Karpas-422 (cell line): ENCODE measurements around the gene ZBTB14. TPM values are rescaled to one million over a fixed set of nuclear protein-coding genes. Genes with fewer than 3 reads are reported as not detected.
A peak's percentile ranks its signal among the peaks of the same experiment; 100 is the strongest.

Experiments
- DNase-seq: peaks from one replicate; pipeline ENCODE4 v3.0.0-alpha.2; 2015
- H2AFZ ChIP-seq: fragments of 200-600 bp; sonication (generic); 2 replicates; pipeline ENCODE4 v1.6.1; 2014; ENCODE audit warnings: antibody characterized with exemption, low read length, mixed read lengths
- H3K27ac ChIP-seq: fragments of 200-600 bp; sonication (generic); 2 replicates; pipeline ENCODE4 v1.5.1; 2014; ENCODE audit warnings: mild to moderate bottlenecking, low read length, moderate library complexity
- H3K27me3 ChIP-seq: fragments of 200-600 bp; sonication (generic); 2 replicates; pipeline ENCODE4 v1.6.1; 2014; ENCODE audit warnings: low read length, mixed read lengths
- H3K36me3 ChIP-seq: fragments of 200-600 bp; sonication (generic); 2 replicates; pipeline ENCODE4 v1.6.1; 2014; ENCODE audit warnings: low read length, mixed read lengths; ENCODE audit not compliant: insufficient read depth
- H3K4me1 ChIP-seq: fragments of 200-600 bp; sonication (generic); 2 replicates; pipeline ENCODE4 v1.6.1; 2014; ENCODE audit warnings: mild to moderate bottlenecking, low read length, mixed read lengths
- H3K4me2 ChIP-seq: fragments of 200-600 bp; sonication (generic); 2 replicates; pipeline ENCODE4 v1.6.1; 2014; ENCODE audit warnings: low read length, low read depth, mild to moderate bottlenecking; ENCODE audit not compliant: poor library complexity, severe bottlenecking
- H3K4me3 ChIP-seq: fragments of 200-600 bp; sonication (generic); 2 replicates; pipeline ENCODE4 v1.5.1; 2014; ENCODE audit warnings: mild to moderate bottlenecking, antibody characterized with exemption, low read length, mixed read lengths
- H3K79me2 ChIP-seq: fragments of 200-600 bp; sonication (generic); 2 replicates; pipeline ENCODE4 v1.6.1; 2014; ENCODE audit warnings: mild to moderate bottlenecking, low read length, mixed read lengths
- H3K9ac ChIP-seq: fragments of 200-600 bp; sonication (generic); 2 replicates; pipeline ENCODE4 v1.6.0; 2014; ENCODE audit warnings: low read length
- H3K9me2 ChIP-seq: fragments of 200-600 bp; sonication (generic), shearing (Covaris generic); replicated peaks from 2 replicates; pipeline ENCODE4 v1.6.0; 2014; ENCODE audit warnings: mild to moderate bottlenecking, low read length, moderate library complexity; ENCODE audit not compliant: insufficient read depth
- H3K9me3 ChIP-seq: fragments of 300-700, 200-600 bp; sonication (generic); 2 replicates; pipeline ENCODE4 v1.6.1; 2014; ENCODE audit warnings: low read length, mixed read lengths
- H4K20me1 ChIP-seq: fragments of 200-600 bp; sonication (generic); 2 replicates; pipeline ENCODE4 v1.6.1; 2014; ENCODE audit warnings: mild to moderate bottlenecking, antibody characterized with exemption, low read length, low read depth; ENCODE audit not compliant: insufficient read depth
- total RNA-seq: library from RNA; depleted of rRNA; stranded (reverse); fragments of >200 nt; shearing (Covaris generic); gene quantifications from 2 replicates; pipeline ENCODE4 v1.2.3, GENCODE V29; 2014; ENCODE audit warnings: low replicate concordance; rRNA removed

Gene ZBTB14
- 13.3 and 15.3 TPM in 2 replicates for total RNA-seq

- Histone ChIP-seq H3K27ac (peak within 1 kb of the TSS; percentile 79), H2AFZ (peak within 1 kb of the TSS; percentile 95; the same call in 1 of the 2 replicates)
These were observed at the start of gene ZBTB14 for GRCh38 chr18:5295231-5295920. ZBTB14 (minus strand) TSS chr18:5295726; CDS start chr18:5293246, 2,480 bp downstream.

GRCh38 chr18:5339202-5339834 lies 43.8 kb upstream of the ZBTB14 start:
- H4K20me1 ChIP-seq, result no peaks in the 10 kb centered on the region
- H3K36me3 ChIP-seq, result no peaks in the 10 kb centered on the region
- H3K9me3 ChIP-seq, result no peaks in the 10 kb centered on the region
- no peak overlapping the region for H2AFZ ChIP-seq
- H3K4me3 ChIP-seq, result no peak overlapping the region
- no peak overlapping the region for H3K9ac ChIP-seq
- 0 out of 2 replicates have a peak, but pooled peaks cover 2% of the 10 kb centered on the region for H3K27me3 ChIP-seq
- no peak overlapping the region for H3K27ac ChIP-seq
- H3K9me2 ChIP-seq, result no peaks in the 10 kb centered on the region
- H3K4me2 ChIP-seq, result no peak overlapping the region
- H3K4me1 ChIP-seq, result no peaks in the 10 kb centered on the region
- DNase-seq, result no peak
- no peaks in the 10 kb centered on the region for H3K79me2 ChIP-seq

More at GRCh38 chr18:5295231-5295920, at the start of gene ZBTB14:
- peak within 1 kb of the TSS; percentile 91 for H3K9ac ChIP-seq
- H3K36me3 ChIP-seq, result peaks cover 10% of the 10 kb centered on the region; the same call in 1 of the 2 replicates
- H3K4me1 ChIP-seq, result peaks cover 18% of the 10 kb centered on the region
- no peaks in the 10 kb centered on the region for H3K9me3 ChIP-seq
- peak; percentile 76 for DNase-seq
- H3K27me3 ChIP-seq, result no peaks in the 10 kb centered on the region
- peak within 1 kb of the TSS; percentile 93 for H3K4me3 ChIP-seq
- H3K79me2 ChIP-seq, result peaks cover 9% of the 10 kb centered on the region
- no peaks in the 10 kb centered on the region for H4K20me1 ChIP-seq
- H3K4me2 ChIP-seq, result peak within 1 kb of the TSS; percentile 90
- H3K9me2 ChIP-seq, result no peaks in the 10 kb centered on the region

- Histone ChIP-seq H4K20me1 (no peaks in the 10 kb centered on the region), H3K9ac (no peak overlapping the region), H2AFZ (0 out of 2 replicates have a peak overlapping the region, but pooled peaks have one; percentile 21), H3K9me2 (no peaks in the 10 kb centered on the region), H3K27me3 (no peaks in the 10 kb centered on the region), H3K4me1 (no peaks in the 10 kb centered on the region), H3K79me2 (no peaks in the 10 kb centered on the region), H3K4me2 (no peak overlapping the region), H3K27ac (no peak overlapping the region), H3K36me3 (no peaks in the 10 kb centered on the region), H3K9me3 (no peaks in the 10 kb centered on the region), H3K4me3 (no peak overlapping the region)
- no peak for DNase-seq
These were observed 39.0 kb upstream of the ZBTB14 start for GRCh38 chr18:5334456-5335075.

- Histone ChIP-seq H3K9me2 (0 out of 2 replicates have a peak, but pooled peaks cover 3% of the 10 kb centered on the region), H3K4me3 (no peak overlapping the region), H3K4me1 (no peaks in the 10 kb centered on the region), H3K27ac (no peak overlapping the region), H3K4me2 (no peak overlapping the region), H3K9ac (no peak overlapping the region), H3K36me3 (no peaks in the 10 kb centered on the region), H3K27me3 (no peaks in the 10 kb centered on the region), H2AFZ (no peak overlapping the region), H4K20me1 (no peaks in the 10 kb centered on the region), H3K79me2 (no peaks in the 10 kb centered on the region), H3K9me3 (no peaks in the 10 kb centered on the region)
- no peak for DNase-seq
These were observed 22.7 kb upstream of the ZBTB14 start for GRCh38 chr18:5318061-5318700.

GRCh38 chr18:5317186-5317585 lies 21.7 kb upstream of the ZBTB14 start:
- H3K27me3 ChIP-seq, result no peaks in the 10 kb centered on the region
- DNase-seq, result no peak
- no peaks in the 10 kb centered on the region for H4K20me1 ChIP-seq
- H2AFZ ChIP-seq, result no peak overlapping the region
- H3K4me3 ChIP-seq, result no peak overlapping the region
- no peaks in the 10 kb centered on the region for H3K36me3 ChIP-seq
- no peaks in the 10 kb centered on the region for H3K4me1 ChIP-seq
- H3K27ac ChIP-seq, result no peak overlapping the region
- H3K9me3 ChIP-seq, result no peaks in the 10 kb centered on the region
- no peak overlapping the region for H3K9ac ChIP-seq
- H3K79me2 ChIP-seq, result no peaks in the 10 kb centered on the region
- H3K4me2 ChIP-seq, result no peak overlapping the region
- H3K9me2 ChIP-seq, result no peaks in the 10 kb centered on the region

- Histone ChIP-seq H3K4me3 (no peak overlapping the region), H3K4me1 (peaks cover 10% of the 10 kb centered on the region), H3K4me2 (no peak overlapping the region), H3K27me3 (no peaks in the 10 kb centered on the region), H4K20me1 (no peaks in the 10 kb centered on the region), H2AFZ (no peak overlapping the region), H3K27ac (no peak overlapping the region), H3K9ac (no peak overlapping the region), H3K79me2 (no peaks in the 10 kb centered on the region), H3K36me3 (no peaks in the 10 kb centered on the region), H3K9me3 (no peaks in the 10 kb centered on the region), H3K9me2 (no peaks in the 10 kb centered on the region)
- DNase-seq, result no peak
These were observed 20.3 kb upstream of the ZBTB14 start for GRCh38 chr18:5315838-5316237.

- Histone ChIP-seq H4K20me1 (no peaks in the 10 kb centered on the region), H3K9me2 (no peaks in the 10 kb centered on the region), H3K36me3 (no peaks in the 10 kb centered on the region), H3K27ac (no peak overlapping the region), H3K9ac (no peak overlapping the region), H3K9me3 (no peaks in the 10 kb centered on the region), H3K79me2 (no peaks in the 10 kb centered on the region), H3K27me3 (no peaks in the 10 kb centered on the region), H2AFZ (no peak overlapping the region), H3K4me2 (no peak overlapping the region), H3K4me3 (no peak overlapping the region), H3K4me1 (peaks cover 27% of the 10 kb centered on the region)
- DNase-seq, result no peak
These were observed 15.9 kb upstream of the ZBTB14 start for GRCh38 chr18:5311301-5311989.
